ENCODE data around the gene ZNF132. TPM values are rescaled to one million over a fixed set of nuclear protein-coding genes. Genes with fewer than 3 reads are reported as not detected.
"Not testable (repeated sequence)": the region's sequence is repeated elsewhere in the genome, so short reads cannot be mapped to it uniquely, and the experiment has no call there.

The ZNF132 gene
- total and polyA plus RNA-seq, 3 experiments from 2014 or later, result 0.97 to 5.2 (median 4.9) TPM

- H3K4me3 Mint-ChIP-seq; H3K27ac ChIP-seq (ENCODE audit: low read depth, low read length); H3K36me3 ChIP-seq (ENCODE audit: insufficient read depth, low read length); POLR2A ChIA-PET; H3K4me3 ChIP-seq (ENCODE audit: low read length); H3K4me1 ChIP-seq (ENCODE audit: insufficient read depth, low read length); CTCF ChIA-PET; H3K9me3 ChIP-seq (ENCODE audit: low read length); H3K27ac Mint-ChIP-seq; DNase-seq: not testable (repeated sequence)
- Mint-ChIP-seq H3K27me3 (peaks cover 22 to 34% of the 10 kb centered on the region in 2 donors), H3K9me3 (peaks cover 0 to 12% (median 8%) of the 10 kb centered on the region in 5 donors), H3K36me3 (peaks cover 0 to 15% (median 6%) of the 10 kb centered on the region in 3 donors), H3K4me1 (peaks cover 18 to 23% (median 20%) of the 10 kb centered on the region in 3 donors)
- H3K27me3 ChIP-seq (ENCODE audit: insufficient read depth, low read length, poor library complexity, severe bottlenecking), result peaks cover 12% of the 10 kb centered on the region
Observed at GRCh38 chr19:58449980-58450379, 10.0 kb upstream of the ZNF132 start.

- DNase-seq; POLR2A ChIA-PET; H3K36me3 ChIP-seq (ENCODE audit: insufficient read depth, low read length); CTCF ChIA-PET; H3K27ac ChIP-seq (ENCODE audit: low read depth, low read length); H3K36me3 Mint-ChIP-seq; H3K9me3 ChIP-seq (ENCODE audit: low read length); H3K4me3 ChIP-seq (ENCODE audit: low read length); H3K4me1 ChIP-seq (ENCODE audit: insufficient read depth, low read length); H3K27ac Mint-ChIP-seq: not testable (repeated sequence)
- Mint-ChIP-seq H3K4me1 (peaks cover 17 to 20% (median 18%) of the 10 kb centered on the region in 3 donors), H3K27me3 (peaks cover 25 to 39% of the 10 kb centered on the region in 2 donors), H3K4me3 (peak overlapping the region in 1 of 7 donors; percentile 40), H3K9me3 (peaks cover 0 to 12% (median 8%) of the 10 kb centered on the region in 5 donors)
- H3K27me3 ChIP-seq (ENCODE audit: insufficient read depth, low read length, poor library complexity, severe bottlenecking), result peaks cover 12% of the 10 kb centered on the region
Observed at GRCh38 chr19:58448860-58449259, 8.9 kb upstream of the ZNF132 start.

GRCh38 chr19:58442986-58443385 is 3.0 kb upstream of the ZNF132 start:
- H3K36me3 Mint-ChIP-seq, result peaks cover 5 to 27% (median 18%) of the 10 kb centered on the region in 3 donors
- H3K4me3 Mint-ChIP-seq; H3K27ac ChIP-seq (ENCODE audit: low read depth, low read length); H3K4me3 ChIP-seq (ENCODE audit: low read length); POLR2A ChIA-PET; DNase-seq; CTCF ChIA-PET; H3K9me3 ChIP-seq (ENCODE audit: low read length); H3K36me3 ChIP-seq (ENCODE audit: insufficient read depth, low read length); H3K27ac Mint-ChIP-seq: not testable (repeated sequence)
- Histone ChIP-seq H3K27me3 (ENCODE audit: insufficient read depth, low read length, poor library complexity, severe bottlenecking) (peaks cover 11% of the 10 kb centered on the region), H3K4me1 (ENCODE audit: insufficient read depth, low read length) (peaks cover 20% of the 10 kb centered on the region)
- H3K9me3 Mint-ChIP-seq, result peaks cover 3 to 25% (median 16%) of the 10 kb centered on the region in 5 donors
- H3K4me1 Mint-ChIP-seq, result peaks cover 24 to 27% (median 25%) of the 10 kb centered on the region in 3 donors
- peaks cover 14 to 23% of the 10 kb centered on the region in 2 donors for H3K27me3 Mint-ChIP-seq

GRCh38 chr19:58440556-58440955 is 603 bp upstream of the ZNF132 start:
- H3K36me3 Mint-ChIP-seq, result peaks cover 25 to 47% (median 41%) of the 10 kb centered on the region in 3 donors
- ChIA-PET CTCF (interaction anchor here (1.4 kb wide), 1 partner anchor 11 kb away, joined by 3 read pairs; the partner anchor contains the start of gene ZNF324B), POLR2A (interaction anchor here (0.7 to 1.2 kb wide), 5 partner anchors 32 to 93 kb away, joined by 3 to 10 read pairs (median 4); partner anchors contain the start of genes ZNF497 and ZNF584)
- peak overlapping the region; percentile 71 for H3K27ac ChIP-seq (ENCODE audit: low read depth, low read length)
- H3K4me3 ChIP-seq (ENCODE audit: low read length), result peak overlapping the region; percentile 93
- peaks cover 7 to 8% of the 10 kb centered on the region in 2 donors for H3K27me3 Mint-ChIP-seq
- peaks cover 3 to 44% (median 37%) of the 10 kb centered on the region in 5 donors for H3K9me3 Mint-ChIP-seq
- peak overlapping the region; percentile 88 to 97 (median 95) for H3K4me3 Mint-ChIP-seq
- peak overlapping the region; percentile 85 to 100 (median 99) for H3K27ac Mint-ChIP-seq
- H3K27me3 ChIP-seq (ENCODE audit: insufficient read depth, low read length, poor library complexity, severe bottlenecking), result no peaks in the 10 kb centered on the region
- H3K36me3 ChIP-seq (ENCODE audit: insufficient read depth, low read length), result peaks cover 11% of the 10 kb centered on the region
- peaks cover 26 to 34% (median 30%) of the 10 kb centered on the region in 3 donors for H3K4me1 Mint-ChIP-seq
- H3K4me1 ChIP-seq (ENCODE audit: insufficient read depth, low read length), result peaks cover 20% of the 10 kb centered on the region
- DNase-seq, result peak in 1 of 5 donors; percentile 6
- peaks cover 26% of the 10 kb centered on the region for H3K9me3 ChIP-seq (ENCODE audit: low read length)

- POLR2A ChIA-PET, result no interaction called here
- H3K4me3 Mint-ChIP-seq, result no peak overlapping the region
- Histone ChIP-seq H3K4me3 (ENCODE audit: low read length) (no peak overlapping the region), H3K27me3 (ENCODE audit: insufficient read depth, low read length, poor library complexity, severe bottlenecking) (no peaks in the 10 kb centered on the region), H3K9me3 (ENCODE audit: low read length) (peaks cover 82% of the 10 kb centered on the region), H3K36me3 (ENCODE audit: insufficient read depth, low read length) (peaks cover 34% of the 10 kb centered on the region), H3K4me1 (ENCODE audit: insufficient read depth, low read length) (peaks cover 4% of the 10 kb centered on the region), H3K27ac (ENCODE audit: low read depth, low read length) (no peak overlapping the region)
- H3K27me3 Mint-ChIP-seq, result no peaks in the 10 kb centered on the region
- no peak overlapping the region for H3K27ac Mint-ChIP-seq
- no peak for DNase-seq
- peaks cover 9 to 93% (median 89%) of the 10 kb centered on the region in 5 donors for H3K9me3 Mint-ChIP-seq
- peaks cover 38 to 77% (median 65%) of the 10 kb centered on the region in 3 donors for H3K36me3 Mint-ChIP-seq
- peaks cover 8 to 16% (median 12%) of the 10 kb centered on the region in 3 donors for H3K4me1 Mint-ChIP-seq
- CTCF ChIA-PET, result no interaction called here
Observed at GRCh38 chr19:58434217-58434616, 5.7 kb downstream of the ZNF132 start.

- peaks cover 8 to 49% (median 27%) of the 10 kb centered on the region in 3 donors for H3K36me3 Mint-ChIP-seq
Observed at GRCh38 chr19:58429745-58430144, 10.2 kb downstream of the ZNF132 start.

GRCh38 chr19:58428617-58429016 is 11.3 kb downstream of the ZNF132 start:
- no peaks in the 10 kb centered on the region for H3K4me1 Mint-ChIP-seq
- peaks cover 3 to 39% (median 15%) of the 10 kb centered on the region in 3 donors for H3K36me3 Mint-ChIP-seq
- no peak overlapping the region for H3K4me3 ChIP-seq (ENCODE audit: low read length)
- no peak overlapping the region for H3K27ac Mint-ChIP-seq
- peaks cover 0 to 1% of the 10 kb centered on the region in 2 donors for H3K27me3 Mint-ChIP-seq
- peaks cover 53% of the 10 kb centered on the region for H3K9me3 ChIP-seq (ENCODE audit: low read length)
- H3K4me1 ChIP-seq (ENCODE audit: insufficient read depth, low read length), result no peaks in the 10 kb centered on the region
- no peaks in the 10 kb centered on the region for H3K27me3 ChIP-seq (ENCODE audit: insufficient read depth, low read length, poor library complexity, severe bottlenecking)
- ChIA-PET POLR2A (no interaction called here), CTCF (no interaction called here)
- DNase-seq, result no peak
- H3K9me3 Mint-ChIP-seq, result peaks cover 9 to 57% (median 46%) of the 10 kb centered on the region in 5 donors
- H3K4me3 Mint-ChIP-seq, result no peak overlapping the region
- no peak overlapping the region for H3K27ac ChIP-seq (ENCODE audit: low read depth, low read length)
- H3K36me3 ChIP-seq (ENCODE audit: insufficient read depth, low read length), result peaks cover 3% of the 10 kb centered on the region

More at GRCh38 chr19:58429745-58430144, 10.2 kb downstream of the ZNF132 start:
- POLR2A ChIA-PET, result no interaction called here
- Histone ChIP-seq H3K4me1 (ENCODE audit: insufficient read depth, low read length) (no peaks in the 10 kb centered on the region), H3K27ac (ENCODE audit: low read depth, low read length) (no peak overlapping the region), H3K27me3 (ENCODE audit: insufficient read depth, low read length, poor library complexity, severe bottlenecking) (no peaks in the 10 kb centered on the region), H3K36me3 (ENCODE audit: insufficient read depth, low read length) (peaks cover 15% of the 10 kb centered on the region), H3K9me3 (ENCODE audit: low read length) (peaks cover 64% of the 10 kb centered on the region), H3K4me3 (ENCODE audit: low read length) (no peak overlapping the region)
- peaks cover 0 to 1% of the 10 kb centered on the region in 2 donors for H3K27me3 Mint-ChIP-seq
- H3K9me3 Mint-ChIP-seq, result peaks cover 9 to 69% (median 57%) of the 10 kb centered on the region in 5 donors
- no peak for DNase-seq
- no peaks in the 10 kb centered on the region for H3K4me1 Mint-ChIP-seq
- CTCF ChIA-PET, result no interaction called here
- H3K4me3 Mint-ChIP-seq, result no peak overlapping the region
- no peak overlapping the region for H3K27ac Mint-ChIP-seq

- Mint-ChIP-seq H3K9me3 (no peaks in the 10 kb centered on the region), H3K4me3 (no peak overlapping the region), H3K36me3 (peaks cover 19 to 48% (median 25%) of the 10 kb centered on the region in 3 donors), H3K27ac (no peak overlapping the region), H3K27me3 (no peaks in the 10 kb centered on the region), H3K4me1 (no peaks in the 10 kb centered on the region)
- Histone ChIP-seq H3K4me1 (ENCODE audit: insufficient read depth, low read length) (no peaks in the 10 kb centered on the region), H3K27me3 (ENCODE audit: insufficient read depth, low read length, poor library complexity, severe bottlenecking) (no peaks in the 10 kb centered on the region), H3K36me3 (ENCODE audit: insufficient read depth, low read length) (peaks cover 7% of the 10 kb centered on the region), H3K9me3 (ENCODE audit: low read length) (no peaks in the 10 kb centered on the region), H3K27ac (ENCODE audit: low read depth, low read length) (no peak overlapping the region), H3K4me3 (ENCODE audit: low read length) (no peak overlapping the region)
- no peak for DNase-seq
- ChIA-PET POLR2A (no interaction called here), CTCF (no interaction called here)
Observed at GRCh38 chr19:58417071-58417470, 22.9 kb downstream of the ZNF132 start.

All from CD8-positive, alpha-beta memory T cell (primary cell).